Stomach smooth muscle (tissue), 2 donors: ENCODE measurements around the gene NEURL1B.

Experiments used
- H3K27ac ChIP-seq: one replicate; pipeline ENCODE4 v1.7.0; 2013; ENCODE audit warnings: mild to moderate bottlenecking, low read length, inconsistent platforms
- H3K27me3 ChIP-seq, 2 donors: one replicate each; pipeline ENCODE4 v1.7.0; 2013; ENCODE audit warnings: low read length in 2 of 2; ENCODE audit not compliant: insufficient read depth in 2 of 2, control insufficient read depth in 1 of 2
- H3K36me3 ChIP-seq, 2 donors: one replicate each; pipeline ENCODE4 v1.7.0; 2013; ENCODE audit warnings: low read length in 2 of 2; ENCODE audit not compliant: control insufficient read depth in 2 of 2, insufficient read depth in 2 of 2
- H3K4me1 ChIP-seq: one replicate; pipeline ENCODE4 v1.7.0; 2013; ENCODE audit warnings: low read length; ENCODE audit not compliant: control insufficient read depth, insufficient read depth
- H3K4me3 ChIP-seq, 2 donors: one replicate each; pipeline ENCODE4 v1.7.0; 2013; ENCODE audit warnings: low read length in 2 of 2
- H3K9ac ChIP-seq, 2 donors: one replicate each; pipeline ENCODE4 v1.7.0; 2013; ENCODE audit warnings: low read length in 2 of 2, mild to moderate bottlenecking in 1 of 2
- H3K9me3 ChIP-seq, 2 donors: one replicate each; pipeline ENCODE4 v1.7.0; 2013; ENCODE audit warnings: low read length in 2 of 2; ENCODE audit not compliant: control insufficient read depth in 2 of 2
- donor health status: healthy.
- donor health status: Pancreatic carcinoma.

The NEURL1B gene

DNA sequence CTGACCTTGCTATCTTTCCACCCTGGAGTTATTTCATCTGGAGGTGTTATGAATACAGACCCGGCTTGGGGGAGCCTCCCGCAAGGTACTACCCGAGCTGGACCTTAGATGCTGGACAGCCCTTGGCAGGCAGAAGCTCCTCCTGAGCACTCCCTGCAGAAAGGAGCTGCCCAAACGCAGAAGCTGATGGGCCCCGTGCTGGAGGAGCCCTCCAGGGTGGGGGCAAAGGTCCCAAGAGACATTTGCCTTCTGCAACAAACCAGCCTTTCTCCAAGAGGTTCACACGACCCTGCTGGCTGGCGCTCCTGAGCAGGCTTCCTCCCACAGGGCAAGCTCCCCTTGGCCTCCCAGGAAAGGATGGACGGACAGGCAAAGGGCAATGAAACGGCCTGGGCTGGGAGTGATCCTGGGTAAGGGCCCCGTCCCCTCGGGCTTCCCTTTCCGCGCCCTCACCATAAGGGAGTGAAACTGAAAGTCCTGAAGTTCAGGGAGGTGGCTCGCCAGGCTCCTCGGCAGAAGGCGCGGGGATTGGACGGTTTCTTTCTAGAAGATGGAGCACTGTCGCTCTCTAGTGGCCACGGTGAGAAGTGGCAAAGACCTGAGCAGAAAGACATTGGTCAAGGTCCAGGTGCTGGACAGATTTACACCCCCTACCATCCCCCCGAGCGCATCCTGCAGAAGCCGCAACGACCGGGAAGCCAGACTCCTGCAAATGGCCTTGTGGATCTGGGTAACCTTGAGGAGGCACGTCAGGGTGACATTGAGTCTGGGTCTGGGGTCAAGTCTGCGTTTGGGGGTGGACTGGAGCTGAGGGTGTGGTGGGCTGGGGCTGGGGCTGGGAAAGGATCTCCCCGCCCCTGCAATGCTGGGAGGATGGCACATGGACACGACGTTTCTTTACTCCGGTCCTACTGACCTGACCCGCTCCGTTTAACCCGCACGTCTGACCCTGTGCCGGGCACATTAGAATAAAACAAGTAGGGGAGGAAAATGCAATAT, 56.4 kb downstream of the NEURL1B start:
- Histone ChIP-seq H3K4me1 (peaks cover 44% of the 10 kb centered on the region), H3K9ac (peak overlapping the region; percentile 58 to 92), H3K36me3 (no peaks in the 10 kb centered on the region), H3K4me3 (peak overlapping the region; percentile 73 to 89), H3K27me3 (no peaks in the 10 kb centered on the region), H3K27ac (peak overlapping the region; percentile 69), H3K9me3 (no peaks in the 10 kb centered on the region)

DNA sequence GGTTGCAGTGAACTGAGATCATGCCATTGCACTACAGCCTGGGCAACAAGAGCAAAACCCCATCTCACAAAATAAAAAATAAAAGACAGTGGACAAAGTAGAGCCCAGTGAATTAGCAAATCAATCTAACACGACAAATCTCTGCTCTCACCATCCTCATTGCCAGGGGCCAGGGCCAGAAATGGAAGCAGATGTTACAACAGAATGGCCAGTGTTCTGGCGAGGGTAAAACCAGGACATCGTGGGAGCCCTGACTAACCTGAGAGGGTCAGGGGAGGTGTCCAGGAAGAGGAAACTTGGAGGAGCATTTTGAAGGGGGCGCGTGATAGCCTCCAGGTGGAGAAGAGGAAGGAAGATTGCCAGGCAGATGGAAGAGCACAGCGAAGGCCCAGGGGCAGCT, 58.4 kb downstream of the NEURL1B start:
- Histone ChIP-seq H3K27ac (no peak overlapping the region), H3K9me3 (no peaks in the 10 kb centered on the region), H3K36me3 (no peaks in the 10 kb centered on the region), H3K9ac (no peak overlapping the region), H3K4me1 (peaks cover 27% of the 10 kb centered on the region), H3K4me3 (no peak overlapping the region), H3K27me3 (no peaks in the 10 kb centered on the region)

DNA sequence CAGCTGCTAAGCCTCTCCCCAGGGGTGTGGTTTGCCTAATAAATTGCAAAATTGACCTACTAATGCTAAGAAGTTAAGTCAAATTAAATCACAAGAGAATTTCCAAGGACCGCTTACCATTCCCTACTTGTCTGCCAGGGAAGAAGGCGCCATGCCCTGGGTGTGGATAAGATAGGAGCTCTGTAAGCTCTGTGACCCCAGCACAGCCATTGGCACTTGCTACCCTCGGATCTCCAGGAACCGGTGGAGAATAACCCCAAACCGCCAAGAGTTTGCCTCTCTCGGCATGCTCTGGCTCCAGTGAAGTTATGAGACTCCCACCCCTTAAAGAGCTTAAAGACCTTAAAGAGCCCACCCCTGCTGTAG, 58.9 kb downstream of the NEURL1B start:
- no peaks in the 10 kb centered on the region for H3K36me3 ChIP-seq
- peaks cover 26% of the 10 kb centered on the region for H3K4me1 ChIP-seq
- no peaks in the 10 kb centered on the region for H3K9me3 ChIP-seq
- H3K9ac ChIP-seq: no peak overlapping the region
- H3K4me3 ChIP-seq: no peak overlapping the region
- no peak overlapping the region for H3K27ac ChIP-seq
- H3K27me3 ChIP-seq: no peaks in the 10 kb centered on the region

DNA sequence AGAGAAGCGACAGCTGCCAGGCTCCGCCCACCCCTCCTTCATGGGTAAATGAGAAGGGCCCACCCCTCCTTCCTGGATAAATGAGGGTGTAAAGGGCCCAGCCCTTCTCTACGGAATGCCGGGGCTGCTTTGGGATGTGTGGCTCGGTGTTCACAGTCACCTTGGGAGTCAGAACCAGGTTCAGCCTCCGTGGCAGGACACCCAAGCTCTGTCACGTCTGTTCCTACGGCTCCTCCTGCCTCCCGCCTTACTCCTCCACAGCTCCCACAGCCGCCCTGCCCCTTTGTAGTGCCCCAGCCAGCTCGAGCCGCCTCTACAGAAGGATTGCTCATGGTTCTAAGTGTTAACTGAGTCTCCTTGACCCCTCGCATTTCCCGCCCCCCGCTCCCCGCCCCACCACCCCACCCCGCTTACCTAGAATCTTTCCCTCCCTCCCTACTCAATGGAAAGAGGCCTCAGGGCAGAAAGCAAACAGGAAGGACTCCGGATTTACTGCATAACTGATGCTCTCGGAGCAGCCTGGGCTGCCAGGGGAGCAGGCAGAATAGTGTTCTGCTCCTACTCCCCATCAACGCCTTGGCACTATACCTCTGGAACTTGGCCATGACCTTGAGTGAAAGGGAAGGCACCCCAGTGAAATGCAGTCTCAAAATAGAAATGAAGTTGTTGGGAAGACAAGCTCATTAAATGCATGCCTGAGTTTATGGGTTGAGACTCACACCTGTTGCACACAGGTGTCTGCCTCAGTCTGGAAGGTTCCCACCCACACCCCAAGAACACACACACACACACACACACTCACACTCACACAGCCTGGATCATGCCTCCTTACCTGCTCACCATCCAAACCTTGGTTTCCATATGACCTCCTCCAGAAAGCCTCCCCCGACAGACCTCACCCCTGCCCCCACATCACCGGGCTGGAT, 59.6 kb downstream of the NEURL1B start:
- no peak overlapping the region for H3K4me3 ChIP-seq
- no peaks in the 10 kb centered on the region for H3K9me3 ChIP-seq
- H3K27ac ChIP-seq: no peak overlapping the region
- no peaks in the 10 kb centered on the region for H3K36me3 ChIP-seq
- no peaks in the 10 kb centered on the region for H3K27me3 ChIP-seq
- no peak overlapping the region for H3K9ac ChIP-seq
- H3K4me1 ChIP-seq: peaks cover 20% of the 10 kb centered on the region

DNA sequence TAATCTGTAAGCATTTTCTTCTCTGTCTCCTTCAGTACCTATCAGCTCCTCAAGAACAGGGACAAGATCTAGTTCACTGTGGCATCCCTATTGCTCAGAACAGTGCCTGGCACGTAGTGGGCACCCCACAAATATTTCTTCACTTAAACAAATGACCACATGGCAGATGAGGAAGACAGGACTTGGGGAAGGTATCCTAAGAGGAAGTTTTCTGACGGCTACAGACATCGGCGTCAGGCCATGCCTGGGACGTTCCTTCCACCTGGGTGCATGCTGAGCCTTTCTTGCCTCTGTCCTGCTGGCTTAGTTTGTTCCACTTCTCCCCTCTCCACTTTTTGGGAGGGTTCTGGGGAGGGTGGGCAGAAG, 60.2 kb downstream of the NEURL1B start:
- no peaks in the 10 kb centered on the region for H3K9me3 ChIP-seq
- no peak overlapping the region for H3K27ac ChIP-seq
- no peak overlapping the region for H3K9ac ChIP-seq
- H3K4me1 ChIP-seq: peaks cover 14% of the 10 kb centered on the region
- H3K4me3 ChIP-seq: no peak overlapping the region
- H3K27me3 ChIP-seq: no peaks in the 10 kb centered on the region
- no peaks in the 10 kb centered on the region for H3K36me3 ChIP-seq

DNA sequence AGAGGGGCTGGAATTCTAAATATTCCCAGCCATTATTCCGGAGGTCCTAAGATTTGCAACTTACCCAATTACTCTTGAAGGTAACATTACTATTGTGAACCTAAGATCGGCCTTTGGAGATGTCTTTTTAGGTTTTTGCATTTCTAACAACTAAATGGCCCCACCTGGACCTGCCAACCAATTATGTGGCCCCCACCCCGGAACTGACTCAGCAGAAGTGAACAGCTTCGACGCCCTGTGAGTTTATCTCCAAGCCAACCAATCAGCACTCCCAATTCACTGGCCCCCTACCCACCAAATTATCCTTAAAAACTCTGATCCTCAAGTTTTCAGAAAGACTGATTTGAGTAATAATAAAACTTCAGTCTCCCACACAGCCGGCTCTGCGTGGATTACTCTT, 62.9 kb downstream of the NEURL1B start:
- H3K27me3 ChIP-seq: peaks cover 0 to 3% of the 10 kb centered on the region in 2 donors
- no peak overlapping the region for H3K9ac ChIP-seq
- no peak overlapping the region for H3K4me3 ChIP-seq
- no peaks in the 10 kb centered on the region for H3K36me3 ChIP-seq
- no peak overlapping the region for H3K27ac ChIP-seq
- no peaks in the 10 kb centered on the region for H3K4me1 ChIP-seq
- no peaks in the 10 kb centered on the region for H3K9me3 ChIP-seq

DNA sequence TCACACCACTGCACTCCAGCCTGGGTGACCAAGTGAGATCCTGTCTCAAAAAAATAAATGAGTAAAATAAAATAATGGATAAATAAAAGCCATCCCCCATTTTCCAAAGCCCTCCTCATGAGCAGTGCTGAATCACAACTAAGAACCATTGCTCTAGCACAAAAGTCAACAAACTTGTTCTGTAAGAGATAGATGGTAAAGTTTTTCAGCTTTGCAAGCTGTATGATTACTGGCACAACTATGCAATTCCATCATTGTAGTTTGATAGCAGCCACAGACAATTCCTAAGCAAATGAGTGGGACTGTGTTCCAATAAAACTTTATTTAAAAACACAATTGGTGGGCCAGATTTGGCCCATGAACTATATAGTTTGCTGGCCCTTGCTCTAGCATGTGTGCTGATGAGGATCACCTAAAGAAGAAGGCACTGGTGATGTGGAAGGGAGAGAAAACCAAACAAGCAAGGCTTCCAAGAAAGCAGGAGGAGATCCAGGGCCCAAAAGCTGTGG, 64.6 kb downstream of the NEURL1B start:
- Histone ChIP-seq H3K27me3 (peaks cover 0 to 3% of the 10 kb centered on the region in 2 donors), H3K36me3 (no peaks in the 10 kb centered on the region), H3K9me3 (no peaks in the 10 kb centered on the region), H3K4me3 (no peak overlapping the region), H3K9ac (no peak overlapping the region), H3K27ac (no peak overlapping the region), H3K4me1 (no peaks in the 10 kb centered on the region)

DNA sequence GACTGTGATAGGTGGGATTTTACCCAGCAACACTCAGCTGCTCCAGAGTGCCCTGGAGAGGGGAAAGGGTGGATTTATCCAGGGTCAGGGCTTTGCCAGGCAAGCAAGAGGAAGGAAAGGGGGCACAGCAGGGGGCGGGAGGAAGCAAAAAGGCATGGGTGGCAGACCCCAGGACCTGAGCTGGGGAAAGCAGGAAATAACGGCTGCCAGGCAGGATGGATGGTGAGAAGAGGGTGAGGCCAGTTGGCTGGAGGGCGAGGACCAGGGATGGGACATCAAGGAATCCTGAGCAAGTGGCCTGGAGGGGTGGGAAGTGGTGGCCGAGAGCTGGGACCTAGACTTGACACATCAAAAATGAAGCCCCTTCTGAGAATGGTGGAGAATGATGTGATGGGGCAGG, 65.7 kb downstream of the NEURL1B start:
- no peaks in the 10 kb centered on the region for H3K4me1 ChIP-seq
- peaks cover 0 to 5% of the 10 kb centered on the region in 2 donors for H3K27me3 ChIP-seq
- H3K27ac ChIP-seq: no peak overlapping the region
- no peak overlapping the region for H3K9ac ChIP-seq
- H3K4me3 ChIP-seq: no peak overlapping the region
- no peaks in the 10 kb centered on the region for H3K36me3 ChIP-seq
- no peaks in the 10 kb centered on the region for H3K9me3 ChIP-seq

DNA sequence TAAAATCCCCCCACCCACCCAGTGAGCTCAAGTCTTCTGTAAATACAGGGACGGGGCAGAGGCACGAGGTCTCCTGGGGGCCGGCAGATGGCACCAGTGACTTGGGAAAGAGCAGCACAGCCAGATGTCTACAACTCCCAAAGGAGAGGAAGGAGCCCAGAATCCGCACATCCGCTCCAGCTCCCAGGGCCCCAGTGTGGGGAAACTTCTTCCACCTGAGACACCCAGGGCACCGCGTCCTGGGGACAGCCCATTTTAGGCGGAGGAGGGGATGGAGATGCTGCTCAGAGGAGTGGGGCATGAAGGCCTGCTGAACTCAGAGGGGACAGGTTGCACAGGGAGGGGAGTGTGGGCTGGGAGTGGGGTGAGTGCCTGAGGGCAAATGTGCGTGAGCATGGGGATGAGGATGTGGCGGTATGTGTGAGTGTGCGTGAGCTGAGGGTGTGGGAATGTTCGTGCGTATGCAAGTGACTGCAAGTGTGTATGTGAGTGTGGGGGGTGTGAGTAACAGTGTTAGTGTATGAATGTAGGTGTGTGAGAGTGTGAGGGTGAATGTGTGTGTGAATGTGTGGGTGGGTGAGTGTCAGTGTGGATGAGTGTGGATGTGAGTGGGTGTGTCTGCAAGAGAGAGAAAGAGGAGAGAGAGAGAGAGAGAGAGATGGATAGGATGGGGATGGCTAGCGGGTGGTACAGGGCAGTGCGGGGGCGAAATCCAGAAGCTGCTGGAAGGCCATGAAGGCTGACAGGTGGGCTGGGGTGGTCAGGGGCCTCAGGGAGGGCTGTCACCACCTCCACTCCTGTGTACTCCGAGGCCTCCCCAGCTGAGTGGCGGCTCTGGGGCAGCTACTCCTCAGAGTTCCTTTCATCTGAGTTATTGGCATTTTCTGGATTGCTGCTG, 66.5 kb downstream of the NEURL1B start:
- Histone ChIP-seq H3K27me3 (peaks cover 0 to 6% of the 10 kb centered on the region in 2 donors), H3K27ac (no peak overlapping the region), H3K9me3 (no peaks in the 10 kb centered on the region), H3K4me3 (no peak overlapping the region), H3K9ac (no peak overlapping the region), H3K4me1 (no peaks in the 10 kb centered on the region), H3K36me3 (no peaks in the 10 kb centered on the region)

DNA sequence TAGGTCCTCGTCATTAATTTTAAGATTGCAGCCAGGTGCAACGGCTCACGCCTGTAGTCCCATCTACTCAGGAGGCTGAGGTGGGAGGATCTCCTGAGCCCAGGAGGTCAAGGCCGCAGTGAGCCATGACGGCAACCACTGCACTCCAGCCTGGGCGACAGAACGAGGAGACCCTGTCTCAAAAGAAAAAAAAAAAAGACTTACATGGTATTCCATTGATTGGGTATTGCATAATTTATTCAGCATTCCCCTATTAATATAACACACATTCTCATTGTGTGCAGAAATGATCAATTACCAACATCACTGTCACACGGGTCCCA, 67.1 kb downstream of the NEURL1B start:
- Histone ChIP-seq H3K36me3 (no peaks in the 10 kb centered on the region), H3K27me3 (peaks cover 0 to 6% of the 10 kb centered on the region in 2 donors), H3K27ac (no peak overlapping the region), H3K9ac (no peak overlapping the region), H3K4me3 (no peak overlapping the region), H3K9me3 (no peaks in the 10 kb centered on the region), H3K4me1 (peaks cover 3% of the 10 kb centered on the region)
